GM18951 (cell line): ENCODE measurements around the gene CABCOCO1.

Experiments used
- POLR2A ChIP-seq: IDR thresholded peaks from 4 replicates; pipeline ENCODE4 v1.6.1; 2011; ENCODE audit warnings: mild to moderate bottlenecking; ENCODE audit not compliant: insufficient read length, insufficient read depth; ENCODE audit errors: extremely low read depth
- in situ Hi-C: fragments of 300-500 bp; cut with MboI; formaldehyde crosslinking; loops from one replicate; pipeline ENCODE4 v1.12.0; 2022; ENCODE audit warnings: low sequenced_read_pairs, mixed read lengths, inconsistent platforms; ENCODE audit not compliant: unreplicated experiment

CABCOCO1 gene

GRCh38 chr10:61742812-61743211 is 80.1 kb downstream of the CABCOCO1 start:
- in situ Hi-C loops = no loop called here
- TF ChIP-seq POLR2A = no peak

- TF ChIP-seq POLR2A = no peak
- in situ Hi-C loops = no loop called here
Observed at GRCh38 chr10:61744469-61744868, 81.7 kb downstream of the CABCOCO1 start.

GRCh38 chr10:61746377-61746776 is 83.6 kb downstream of the CABCOCO1 start:
- in situ Hi-C loops = no loop called here
- TF ChIP-seq POLR2A = no peak

- no peak for TF ChIP-seq POLR2A
- in situ Hi-C loops = no loop called here
Observed at GRCh38 chr10:61747307-61747706, 84.6 kb downstream of the CABCOCO1 start.

GRCh38 chr10:61749291-61749690 is 86.6 kb downstream of the CABCOCO1 start:
- in situ Hi-C loops = no loop called here
- TF ChIP-seq POLR2A = no peak

- no peak for TF ChIP-seq POLR2A
- in situ Hi-C loops = no loop called here
Observed at GRCh38 chr10:61750943-61751471, 88.3 kb downstream of the CABCOCO1 start.

GRCh38 chr10:61751599-61751998 is 88.9 kb downstream of the CABCOCO1 start:
- in situ Hi-C loops = no loop called here
- TF ChIP-seq POLR2A = no peak

GRCh38 chr10:61752111-61753011 is 89.6 kb downstream of the CABCOCO1 start:
- in situ Hi-C loops = no loop called here
- TF ChIP-seq POLR2A = no peak

GRCh38 chr10:61753453-61753852 is 90.7 kb downstream of the CABCOCO1 start:
- in situ Hi-C loops = no loop called here
- TF ChIP-seq POLR2A = no peak

GRCh38 chr10:61754587-61755550 is 92.1 kb downstream of the CABCOCO1 start:
- in situ Hi-C loops = no loop called here
- no peak for TF ChIP-seq POLR2A

- no peak for TF ChIP-seq POLR2A
- in situ Hi-C loops = no loop called here
Observed at GRCh38 chr10:61757001-61757400, 94.3 kb downstream of the CABCOCO1 start.

GRCh38 chr10:61757525-61758397 is 95.0 kb downstream of the CABCOCO1 start:
- no peak for TF ChIP-seq POLR2A
- in situ Hi-C loops = no loop called here

GRCh38 chr10:61758433-61758832 is 95.7 kb downstream of the CABCOCO1 start:
- no peak for TF ChIP-seq POLR2A

GRCh38 chr10:61759751-61760150 is 97.0 kb downstream of the CABCOCO1 start:
- in situ Hi-C loops = no loop called here
- TF ChIP-seq POLR2A = no peak

More at GRCh38 chr10:61758433-61758832, 95.7 kb downstream of the CABCOCO1 start:
- in situ Hi-C loops = no loop called here
